NOMO-1 (cell line): ENCODE data around the gene MFAP3.
"Not testable (repeated sequence)": the region's sequence is repeated elsewhere in the genome, so short reads cannot be mapped to it uniquely, and the experiment has no call there.

Experiments
- DNase-seq, 2 experiments: peaks; one replicate each; lab custom pipeline; 2025; ENCODE audit not compliant: unreplicated experiment in 2 of 2; lab: John Stamatoyannopoulos, UW

MFAP3 gene

GRCh38 chr5:154049636-154050035 is 10.9 kb downstream of the MFAP3 start:
- peak in 1 of 2 experiments; percentile 31 for DNase-seq

- no peak for DNase-seq
Observed at GRCh38 chr5:154053468-154053867, 14.7 kb downstream of the MFAP3 start.

GRCh38 chr5:154055201-154055600 is 16.4 kb downstream of the MFAP3 start:
- DNase-seq = no peak

- no peak for DNase-seq
Observed at GRCh38 chr5:154058055-154059038, 19.6 kb downstream of the MFAP3 start.

- no peak for DNase-seq
Observed at GRCh38 chr5:154059039-154059430, 20.3 kb downstream of the MFAP3 start.

- no peak for DNase-seq
Observed at GRCh38 chr5:154059583-154059982, 20.8 kb downstream of the MFAP3 start.

- DNase-seq = no peak
Observed at GRCh38 chr5:154060606-154061005, 21.8 kb downstream of the MFAP3 start.

GRCh38 chr5:154063372-154063771 is 24.6 kb downstream of the MFAP3 start:
- no peak for DNase-seq

GRCh38 chr5:154065971-154066370 is 27.2 kb downstream of the MFAP3 start:
- DNase-seq = no peak

- not testable (repeated sequence) for DNase-seq
Observed at GRCh38 chr5:154069854-154070253, 31.1 kb downstream of the MFAP3 start.

- peak in 1 of 2 experiments; percentile 37 for DNase-seq
Observed at GRCh38 chr5:154071799-154072413, 33.1 kb downstream of the MFAP3 start.

GRCh38 chr5:154072414-154073171 is 33.8 kb downstream of the MFAP3 start:
- peak; percentile 63 to 77 for DNase-seq

- no peak for DNase-seq
Observed at GRCh38 chr5:154076240-154076922, 37.6 kb downstream of the MFAP3 start.

GRCh38 chr5:154077696-154078095 is 38.9 kb downstream of the MFAP3 start:
- no peak for DNase-seq

- DNase-seq = no peak
Observed at GRCh38 chr5:154078272-154078671, 39.5 kb downstream of the MFAP3 start.

- DNase-seq = no peak
Observed at GRCh38 chr5:154081246-154081645, 42.5 kb downstream of the MFAP3 start.

GRCh38 chr5:154084062-154084639 is 45.4 kb downstream of the MFAP3 start:
- no peak for DNase-seq

- DNase-seq = no peak
Observed at GRCh38 chr5:154086146-154086545, 47.4 kb downstream of the MFAP3 start.

GRCh38 chr5:154086641-154087040 is 47.9 kb downstream of the MFAP3 start:
- no peak for DNase-seq

- DNase-seq = no peak
Observed at GRCh38 chr5:154087260-154087659, 48.5 kb downstream of the MFAP3 start.
